WTC11 (cell line): ENCODE data around the gene MAST4. TPM values are rescaled to one million over a fixed set of nuclear protein-coding genes. Genes with fewer than 3 reads are reported as not detected.

ENCODE experiments used
- ATAC-seq: fragments of 200-7000 bp; cut with Tn5 transposase; 2 replicates; pipeline ENCODE4 v1.10.0; 2021; ENCODE audit warnings: mild to moderate bottlenecking, moderate library complexity
- CTCF ChIA-PET: fragments of 300-600 bp; sonication (Branson Sonifier 250); formaldehyde crosslinking; loops from one replicate; lab custom pipeline; 2021; ENCODE audit warnings: antibody characterized with exemption; lab: Charles Lee
- POLR2A ChIA-PET: fragments of 350-600 bp; sonication (Branson Sonifier 250); formaldehyde crosslinking; loops from one replicate; lab custom pipeline; 2021; ENCODE audit warnings: antibody characterized with exemption; lab: Charles Lee
- DNase-seq: peaks from one replicate; pipeline ENCODE4 v3.0.0; 2021; ENCODE audit warnings: low spot score
- H3K27ac Mint-ChIP-seq: 2 replicates; pipeline ENCODE4 v1.8.0; 2021; ENCODE audit warnings: mixed read lengths
- H3K27me3 Mint-ChIP-seq: 2 replicates; pipeline ENCODE4 v1.8.0; 2021; ENCODE audit warnings: low read depth, mild to moderate bottlenecking, moderate library complexity, mixed read lengths
- H3K36me3 Mint-ChIP-seq: 2 replicates; pipeline ENCODE4 v1.8.0; 2021; ENCODE audit warnings: mixed read lengths
- H3K4me1 Mint-ChIP-seq: 2 replicates; pipeline ENCODE4 v1.8.0; 2022; ENCODE audit warnings: mixed read lengths
- H3K4me3 Mint-ChIP-seq: 2 replicates; pipeline ENCODE4 v1.8.0; 2021; ENCODE audit warnings: mild to moderate bottlenecking, moderate library complexity, mixed read lengths
- H3K9me3 Mint-ChIP-seq: 2 replicates; pipeline ENCODE4 v1.8.0; 2021; ENCODE audit warnings: mixed read lengths
- CBFB ChIP-seq: sonication (generic); formaldehyde crosslinking; IDR thresholded peaks from 2 replicates; pipeline ENCODE4 v1.8.1; 2022; ENCODE audit warnings: mild to moderate bottlenecking, low read depth, missing genetic modification reagents
- CREB1 ChIP-seq: sonication (generic); formaldehyde crosslinking; IDR thresholded peaks from 2 replicates; pipeline ENCODE4 v1.8.0; 2023; ENCODE audit warnings: mild to moderate bottlenecking, missing genetic modification reagents
- ELF4 ChIP-seq: sonication (generic); formaldehyde crosslinking; IDR thresholded peaks from 2 replicates; pipeline ENCODE4 v1.8.1; 2022; ENCODE audit warnings: low read depth, mild to moderate bottlenecking, moderate library complexity, missing genetic modification reagents
- ETV6 ChIP-seq: sonication (generic); formaldehyde crosslinking; IDR thresholded peaks from 2 replicates; pipeline ENCODE4 v1.8.1; 2022; ENCODE audit warnings: mild to moderate bottlenecking, missing genetic modification reagents
- GTF2I ChIP-seq: fragments of 250-450 bp; sonication (Bioruptor Pico); conservative IDR thresholded peaks from 2 replicates; pipeline ENCODE4 v1.4.0; 2021; ENCODE audit warnings: mild to moderate bottlenecking
- IRF2 ChIP-seq: sonication (generic); formaldehyde crosslinking; IDR thresholded peaks from 2 replicates; pipeline ENCODE4 v1.8.0; 2022; ENCODE audit warnings: low read depth, missing genetic modification reagents, borderline replicate concordance
- KAT7 ChIP-seq: sonication (generic); formaldehyde crosslinking; IDR thresholded peaks from 2 replicates; pipeline ENCODE4 v1.8.1; 2023; ENCODE audit warnings: missing genetic modification reagents, mild to moderate bottlenecking, borderline replicate concordance
- NFATC4 ChIP-seq: fragments of 250-450 bp; sonication (Bioruptor Pico); IDR thresholded peaks from 2 replicates; pipeline ENCODE4 v1.9.0; 2021; ENCODE audit warnings: mild to moderate bottlenecking
- OVOL2 ChIP-seq: fragments of 250-450 bp; sonication (Bioruptor Pico); IDR thresholded peaks from 2 replicates; pipeline ENCODE4 v1.9.0; 2021; ENCODE audit warnings: mild to moderate bottlenecking, borderline replicate concordance
- SP1 ChIP-seq: sonication (generic); formaldehyde crosslinking; conservative IDR thresholded peaks from 2 replicates; pipeline ENCODE4 v1.8.1; 2022; ENCODE audit warnings: missing genetic modification reagents
- ZNF416 ChIP-seq: fragments of 250-450 bp; sonication (Bioruptor Pico); IDR thresholded peaks from 2 replicates; pipeline ENCODE4 v1.9.0; 2021; ENCODE audit warnings: mild to moderate bottlenecking, inconsistent platforms
- ZNF671 ChIP-seq: fragments of 250-450 bp; sonication (Bioruptor Pico); IDR thresholded peaks from 2 replicates; pipeline ENCODE4 v1.8.0; 2021; ENCODE audit warnings: mild to moderate bottlenecking
- total RNA-seq: library from RNA; stranded (reverse); gene quantifications from 3 replicates; pipeline ENCODE4 v1.2.3, GENCODE V29; 2021
- TF ChIP-seq, protein P1 (sequence below): sonication (generic); formaldehyde crosslinking; IDR thresholded peaks from 2 replicates; pipeline ENCODE4 v1.8.0; 2022; ENCODE audit warnings: missing genetic modification reagents
- TF ChIP-seq, protein P2 (sequence below): sonication (generic); formaldehyde crosslinking; IDR thresholded peaks from 2 replicates; pipeline ENCODE4 v1.8.1; 2023; ENCODE audit warnings: mild to moderate bottlenecking, missing genetic modification reagents
- TF ChIP-seq, protein P3 (sequence below): sonication (generic); formaldehyde crosslinking; IDR thresholded peaks from 2 replicates; pipeline ENCODE4 v1.8.1; 2022; ENCODE audit warnings: mild to moderate bottlenecking, missing genetic modification reagents, moderate library complexity, borderline replicate concordance
- TF ChIP-seq, protein P4 (sequence below): sonication (generic); formaldehyde crosslinking; conservative IDR thresholded peaks from 2 replicates; pipeline ENCODE4 v1.8.1; 2023; ENCODE audit warnings: mild to moderate bottlenecking, low read depth, missing genetic modification reagents, moderate library complexity
- TF ChIP-seq, protein P5 (sequence below): sonication (generic); formaldehyde crosslinking; IDR thresholded peaks from 2 replicates; pipeline ENCODE4 v1.8.1; 2023; ENCODE audit warnings: mild to moderate bottlenecking, missing genetic modification reagents, moderate library complexity
- TF ChIP-seq, protein P6 (sequence below): sonication (generic); formaldehyde crosslinking; IDR thresholded peaks from 2 replicates; pipeline ENCODE4 v1.8.0; 2023; ENCODE audit warnings: missing genetic modification reagents
- TF ChIP-seq, protein P7 (sequence below): fragments of 250-450 bp; sonication (Bioruptor Pico); IDR thresholded peaks from 2 replicates; pipeline ENCODE4 v1.9.0; 2021; ENCODE audit warnings: moderate library complexity, mild to moderate bottlenecking, inconsistent platforms, borderline replicate concordance
- TF ChIP-seq, protein P8 (sequence below): fragments of 250-450 bp; sonication (Bioruptor Pico); IDR thresholded peaks from 2 replicates; pipeline ENCODE4 v1.9.0; 2021; ENCODE audit warnings: mild to moderate bottlenecking
- TF ChIP-seq, protein P9 (sequence below): sonication (generic); formaldehyde crosslinking; IDR thresholded peaks from 2 replicates; pipeline ENCODE4 v1.8.1; 2023; ENCODE audit warnings: mild to moderate bottlenecking, missing genetic modification reagents, moderate library complexity

The MAST4 gene
- total RNA-seq, 1 experiment from 2014 or later = 8.0 TPM

DNA sequence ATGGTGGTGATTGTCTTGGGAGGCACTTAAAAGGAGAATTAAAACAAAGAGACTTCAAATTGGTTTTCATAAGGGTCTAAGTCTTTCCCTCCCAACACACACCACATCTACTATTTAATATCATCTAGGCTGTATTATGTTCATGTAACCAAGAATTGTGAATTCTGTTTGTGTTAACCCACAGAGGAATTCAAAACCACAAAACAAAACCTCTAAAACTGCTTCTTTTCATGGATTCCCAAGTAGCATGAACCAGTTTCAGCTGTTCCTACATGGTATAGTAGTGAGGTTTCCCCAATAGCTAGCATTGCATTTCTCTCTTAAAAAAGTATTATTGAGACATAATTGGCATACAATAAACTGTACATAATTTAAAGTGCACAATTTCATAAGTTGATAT is 316.6 kb downstream of the MAST4 start (continued):
- TF ChIP-seq, protein P1, sequence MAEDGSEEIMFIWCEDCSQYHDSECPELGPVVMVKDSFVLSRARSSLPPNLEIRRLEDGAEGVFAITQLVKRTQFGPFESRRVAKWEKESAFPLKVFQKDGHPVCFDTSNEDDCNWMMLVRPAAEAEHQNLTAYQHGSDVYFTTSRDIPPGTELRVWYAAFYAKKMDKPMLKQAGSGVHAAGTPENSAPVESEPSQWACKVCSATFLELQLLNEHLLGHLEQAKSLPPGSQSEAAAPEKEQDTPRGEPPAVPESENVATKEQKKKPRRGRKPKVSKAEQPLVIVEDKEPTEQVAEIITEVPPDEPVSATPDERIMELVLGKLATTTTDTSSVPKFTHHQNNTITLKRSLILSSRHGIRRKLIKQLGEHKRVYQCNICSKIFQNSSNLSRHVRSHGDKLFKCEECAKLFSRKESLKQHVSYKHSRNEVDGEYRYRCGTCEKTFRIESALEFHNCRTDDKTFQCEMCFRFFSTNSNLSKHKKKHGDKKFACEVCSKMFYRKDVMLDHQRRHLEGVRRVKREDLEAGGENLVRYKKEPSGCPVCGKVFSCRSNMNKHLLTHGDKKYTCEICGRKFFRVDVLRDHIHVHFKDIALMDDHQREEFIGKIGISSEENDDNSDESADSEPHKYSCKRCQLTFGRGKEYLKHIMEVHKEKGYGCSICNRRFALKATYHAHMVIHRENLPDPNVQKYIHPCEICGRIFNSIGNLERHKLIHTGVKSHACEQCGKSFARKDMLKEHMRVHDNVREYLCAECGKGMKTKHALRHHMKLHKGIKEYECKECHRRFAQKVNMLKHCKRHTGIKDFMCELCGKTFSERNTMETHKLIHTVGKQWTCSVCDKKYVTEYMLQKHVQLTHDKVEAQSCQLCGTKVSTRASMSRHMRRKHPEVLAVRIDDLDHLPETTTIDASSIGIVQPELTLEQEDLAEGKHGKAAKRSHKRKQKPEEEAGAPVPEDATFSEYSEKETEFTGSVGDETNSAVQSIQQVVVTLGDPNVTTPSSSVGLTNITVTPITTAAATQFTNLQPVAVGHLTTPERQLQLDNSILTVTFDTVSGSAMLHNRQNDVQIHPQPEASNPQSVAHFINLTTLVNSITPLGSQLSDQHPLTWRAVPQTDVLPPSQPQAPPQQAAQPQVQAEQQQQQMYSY (CRISPR knock-in tag) = no peak
- TF ChIP-seq, protein P2, sequence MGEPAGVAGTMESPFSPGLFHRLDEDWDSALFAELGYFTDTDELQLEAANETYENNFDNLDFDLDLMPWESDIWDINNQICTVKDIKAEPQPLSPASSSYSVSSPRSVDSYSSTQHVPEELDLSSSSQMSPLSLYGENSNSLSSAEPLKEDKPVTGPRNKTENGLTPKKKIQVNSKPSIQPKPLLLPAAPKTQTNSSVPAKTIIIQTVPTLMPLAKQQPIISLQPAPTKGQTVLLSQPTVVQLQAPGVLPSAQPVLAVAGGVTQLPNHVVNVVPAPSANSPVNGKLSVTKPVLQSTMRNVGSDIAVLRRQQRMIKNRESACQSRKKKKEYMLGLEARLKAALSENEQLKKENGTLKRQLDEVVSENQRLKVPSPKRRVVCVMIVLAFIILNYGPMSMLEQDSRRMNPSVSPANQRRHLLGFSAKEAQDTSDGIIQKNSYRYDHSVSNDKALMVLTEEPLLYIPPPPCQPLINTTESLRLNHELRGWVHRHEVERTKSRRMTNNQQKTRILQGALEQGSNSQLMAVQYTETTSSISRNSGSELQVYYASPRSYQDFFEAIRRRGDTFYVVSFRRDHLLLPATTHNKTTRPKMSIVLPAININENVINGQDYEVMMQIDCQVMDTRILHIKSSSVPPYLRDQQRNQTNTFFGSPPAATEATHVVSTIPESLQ = no peak
- TF ChIP-seq GTF2I (CRISPR knock-in tag) (no peak), OVOL2 (CRISPR knock-in tag) (no peak)

DNA sequence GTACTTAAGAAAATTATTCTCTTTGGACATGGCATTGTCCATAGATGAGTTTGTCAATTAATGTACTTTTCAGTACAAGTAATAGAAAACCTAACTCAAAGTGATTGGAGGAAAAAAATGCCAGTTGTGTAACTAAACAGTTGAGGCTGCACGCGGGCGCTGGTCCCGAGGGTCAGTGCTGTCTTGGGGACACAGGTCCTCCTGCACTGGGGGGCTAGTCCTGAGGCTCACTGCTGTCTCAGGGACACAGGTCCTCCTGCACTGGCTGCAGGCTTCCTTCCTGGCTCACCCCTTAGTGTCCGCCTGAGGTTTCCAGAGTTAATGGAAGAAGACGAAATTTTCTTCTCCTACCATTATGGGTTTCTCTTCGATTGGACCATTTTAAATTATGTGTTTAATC is 319.3 kb downstream of the MAST4 start:
- Mint-ChIP-seq H3K9me3 (peaks cover 4% of the 10 kb centered on the region), H3K36me3 (no peaks in the 10 kb centered on the region), H3K27me3 (peaks cover 13% of the 10 kb centered on the region), H3K4me3 (no peak overlapping the region), H3K27ac (no peak overlapping the region), H3K4me1 (peaks cover 10% of the 10 kb centered on the region)
- ATAC-seq (no peak), DNase-seq (no peak)
- POLR2A ChIA-PET = no interaction called here
- CTCF ChIA-PET = interaction anchor here (0.5 kb wide), 1 partner anchor 962 kb away, joined by 3 read pairs; no protein-coding TSS in a partner anchor
- TF ChIP-seq, protein P3, sequence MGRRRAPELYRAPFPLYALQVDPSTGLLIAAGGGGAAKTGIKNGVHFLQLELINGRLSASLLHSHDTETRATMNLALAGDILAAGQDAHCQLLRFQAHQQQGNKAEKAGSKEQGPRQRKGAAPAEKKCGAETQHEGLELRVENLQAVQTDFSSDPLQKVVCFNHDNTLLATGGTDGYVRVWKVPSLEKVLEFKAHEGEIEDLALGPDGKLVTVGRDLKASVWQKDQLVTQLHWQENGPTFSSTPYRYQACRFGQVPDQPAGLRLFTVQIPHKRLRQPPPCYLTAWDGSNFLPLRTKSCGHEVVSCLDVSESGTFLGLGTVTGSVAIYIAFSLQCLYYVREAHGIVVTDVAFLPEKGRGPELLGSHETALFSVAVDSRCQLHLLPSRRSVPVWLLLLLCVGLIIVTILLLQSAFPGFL (CRISPR knock-in tag) = no peak
- TF ChIP-seq KAT7 (CRISPR knock-in tag) = no peak
- no peak for TF ChIP-seq CREB1 (CRISPR knock-in tag)
- no peak for TF ChIP-seq ZNF671
- TF ChIP-seq, protein P4, sequence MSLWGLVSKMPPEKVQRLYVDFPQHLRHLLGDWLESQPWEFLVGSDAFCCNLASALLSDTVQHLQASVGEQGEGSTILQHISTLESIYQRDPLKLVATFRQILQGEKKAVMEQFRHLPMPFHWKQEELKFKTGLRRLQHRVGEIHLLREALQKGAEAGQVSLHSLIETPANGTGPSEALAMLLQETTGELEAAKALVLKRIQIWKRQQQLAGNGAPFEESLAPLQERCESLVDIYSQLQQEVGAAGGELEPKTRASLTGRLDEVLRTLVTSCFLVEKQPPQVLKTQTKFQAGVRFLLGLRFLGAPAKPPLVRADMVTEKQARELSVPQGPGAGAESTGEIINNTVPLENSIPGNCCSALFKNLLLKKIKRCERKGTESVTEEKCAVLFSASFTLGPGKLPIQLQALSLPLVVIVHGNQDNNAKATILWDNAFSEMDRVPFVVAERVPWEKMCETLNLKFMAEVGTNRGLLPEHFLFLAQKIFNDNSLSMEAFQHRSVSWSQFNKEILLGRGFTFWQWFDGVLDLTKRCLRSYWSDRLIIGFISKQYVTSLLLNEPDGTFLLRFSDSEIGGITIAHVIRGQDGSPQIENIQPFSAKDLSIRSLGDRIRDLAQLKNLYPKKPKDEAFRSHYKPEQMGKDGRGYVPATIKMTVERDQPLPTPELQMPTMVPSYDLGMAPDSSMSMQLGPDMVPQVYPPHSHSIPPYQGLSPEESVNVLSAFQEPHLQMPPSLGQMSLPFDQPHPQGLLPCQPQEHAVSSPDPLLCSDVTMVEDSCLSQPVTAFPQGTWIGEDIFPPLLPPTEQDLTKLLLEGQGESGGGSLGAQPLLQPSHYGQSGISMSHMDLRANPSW = no peak
- TF ChIP-seq CBFB (CRISPR knock-in tag) = no peak
- no peak for TF ChIP-seq NFATC4
- TF ChIP-seq, protein P5, sequence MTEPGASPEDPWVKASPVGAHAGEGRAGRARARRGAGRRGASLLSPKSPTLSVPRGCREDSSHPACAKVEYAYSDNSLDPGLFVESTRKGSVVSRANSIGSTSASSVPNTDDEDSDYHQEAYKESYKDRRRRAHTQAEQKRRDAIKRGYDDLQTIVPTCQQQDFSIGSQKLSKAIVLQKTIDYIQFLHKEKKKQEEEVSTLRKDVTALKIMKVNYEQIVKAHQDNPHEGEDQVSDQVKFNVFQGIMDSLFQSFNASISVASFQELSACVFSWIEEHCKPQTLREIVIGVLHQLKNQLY (CRISPR knock-in tag) = no peak
- TF ChIP-seq, protein P6, sequence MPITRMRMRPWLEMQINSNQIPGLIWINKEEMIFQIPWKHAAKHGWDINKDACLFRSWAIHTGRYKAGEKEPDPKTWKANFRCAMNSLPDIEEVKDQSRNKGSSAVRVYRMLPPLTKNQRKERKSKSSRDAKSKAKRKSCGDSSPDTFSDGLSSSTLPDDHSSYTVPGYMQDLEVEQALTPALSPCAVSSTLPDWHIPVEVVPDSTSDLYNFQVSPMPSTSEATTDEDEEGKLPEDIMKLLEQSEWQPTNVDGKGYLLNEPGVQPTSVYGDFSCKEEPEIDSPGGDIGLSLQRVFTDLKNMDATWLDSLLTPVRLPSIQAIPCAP (CRISPR knock-in tag) = no peak
- TF ChIP-seq SP1 = no peak
- no peak for TF ChIP-seq IRF2 (CRISPR knock-in tag)
- no peak for TF ChIP-seq ETV6 (CRISPR knock-in tag)
- TF ChIP-seq, protein P7, sequence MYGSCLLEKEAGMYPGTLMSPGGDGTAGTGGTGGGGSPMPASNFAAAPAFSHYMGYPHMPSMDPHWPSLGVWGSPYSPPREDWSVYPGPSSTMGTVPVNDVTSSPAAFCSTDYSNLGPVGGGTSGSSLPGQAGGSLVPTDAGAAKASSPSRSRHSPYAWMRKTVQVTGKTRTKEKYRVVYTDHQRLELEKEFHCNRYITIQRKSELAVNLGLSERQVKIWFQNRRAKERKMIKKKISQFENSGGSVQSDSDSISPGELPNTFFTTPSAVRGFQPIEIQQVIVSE (CRISPR knock-in tag) = no peak
- TF ChIP-seq GTF2I (CRISPR knock-in tag) = no peak
- TF ChIP-seq ZNF416 (CRISPR knock-in tag) = no peak
- no peak for TF ChIP-seq ELF4 (CRISPR knock-in tag)
- TF ChIP-seq, protein P8, sequence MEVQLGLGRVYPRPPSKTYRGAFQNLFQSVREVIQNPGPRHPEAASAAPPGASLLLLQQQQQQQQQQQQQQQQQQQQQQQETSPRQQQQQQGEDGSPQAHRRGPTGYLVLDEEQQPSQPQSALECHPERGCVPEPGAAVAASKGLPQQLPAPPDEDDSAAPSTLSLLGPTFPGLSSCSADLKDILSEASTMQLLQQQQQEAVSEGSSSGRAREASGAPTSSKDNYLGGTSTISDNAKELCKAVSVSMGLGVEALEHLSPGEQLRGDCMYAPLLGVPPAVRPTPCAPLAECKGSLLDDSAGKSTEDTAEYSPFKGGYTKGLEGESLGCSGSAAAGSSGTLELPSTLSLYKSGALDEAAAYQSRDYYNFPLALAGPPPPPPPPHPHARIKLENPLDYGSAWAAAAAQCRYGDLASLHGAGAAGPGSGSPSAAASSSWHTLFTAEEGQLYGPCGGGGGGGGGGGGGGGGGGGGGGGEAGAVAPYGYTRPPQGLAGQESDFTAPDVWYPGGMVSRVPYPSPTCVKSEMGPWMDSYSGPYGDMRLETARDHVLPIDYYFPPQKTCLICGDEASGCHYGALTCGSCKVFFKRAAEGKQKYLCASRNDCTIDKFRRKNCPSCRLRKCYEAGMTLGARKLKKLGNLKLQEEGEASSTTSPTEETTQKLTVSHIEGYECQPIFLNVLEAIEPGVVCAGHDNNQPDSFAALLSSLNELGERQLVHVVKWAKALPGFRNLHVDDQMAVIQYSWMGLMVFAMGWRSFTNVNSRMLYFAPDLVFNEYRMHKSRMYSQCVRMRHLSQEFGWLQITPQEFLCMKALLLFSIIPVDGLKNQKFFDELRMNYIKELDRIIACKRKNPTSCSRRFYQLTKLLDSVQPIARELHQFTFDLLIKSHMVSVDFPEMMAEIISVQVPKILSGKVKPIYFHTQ (CRISPR knock-in tag) = no peak
- TF ChIP-seq, protein P9, sequence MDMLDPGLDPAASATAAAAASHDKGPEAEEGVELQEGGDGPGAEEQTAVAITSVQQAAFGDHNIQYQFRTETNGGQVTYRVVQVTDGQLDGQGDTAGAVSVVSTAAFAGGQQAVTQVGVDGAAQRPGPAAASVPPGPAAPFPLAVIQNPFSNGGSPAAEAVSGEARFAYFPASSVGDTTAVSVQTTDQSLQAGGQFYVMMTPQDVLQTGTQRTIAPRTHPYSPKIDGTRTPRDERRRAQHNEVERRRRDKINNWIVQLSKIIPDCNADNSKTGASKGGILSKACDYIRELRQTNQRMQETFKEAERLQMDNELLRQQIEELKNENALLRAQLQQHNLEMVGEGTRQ (CRISPR knock-in tag) = no peak
